Esophagus squamous epithelium (tissue), 5 donors: Measurements from ENCODE around the gene CAMK1G. TPM values are rescaled to one million over a fixed set of nuclear protein-coding genes. Genes with fewer than 3 reads are reported as not detected.

Experiments used
- DNase-seq: peaks from one replicate; lab custom pipeline; 2025; lab: John Stamatoyannopoulos, UW
- H3K27ac ChIP-seq, 4 donors: fragments of 200-600 bp; sonication (generic); one replicate each; pipeline ENCODE4 v1.5.1; 2016 to 2019; ENCODE audit warnings: mild to moderate bottlenecking in 1 of 4
- H3K27me3 ChIP-seq, 4 donors: fragments of 200-600 bp; sonication (generic); 1 replicate in 3 of 4; 2 replicates in 1 of 4; pipeline versions ENCODE4 v1.5.1 to v1.6.0; 2017 to 2021; ENCODE audit warnings: antibody characterized with exemption in 1 of 4
- H3K36me3 ChIP-seq, 3 donors: fragments of 200-600 bp; sonication (generic); one replicate each; pipeline ENCODE4 v1.5.1; 2016 to 2019
- H3K4me1 ChIP-seq, 3 donors: fragments of 200-600 bp; sonication (generic); one replicate each; pipeline ENCODE4 v1.5.1; 2017 to 2019
- H3K4me3 ChIP-seq, 4 donors: fragments of 200-600 bp; sonication (generic); 1 replicate in 3 of 4; 2 replicates in 1 of 4; pipeline ENCODE4 v1.5.1; 2016 to 2019; ENCODE audit warnings: mild to moderate bottlenecking in 2 of 4, moderate library complexity in 1 of 4
- H3K9me3 ChIP-seq, 3 donors: fragments of 200-600 bp; sonication (generic); one replicate each; pipeline ENCODE4 v1.5.1; 2016 to 2019
- CTCF ChIP-seq, 6 experiments: fragments of 450-650 bp in 4 of 6; fragments of 200-600 bp in 2 of 6; sonication (generic) in 2 of 6; IDR thresholded peaks; one replicate each; pipeline ENCODE4 v1.5.1; 2016 to 2019; ENCODE audit warnings: antibody characterized with exemption in 6 of 6, mild to moderate bottlenecking in 4 of 6, moderate library complexity in 4 of 6
- POLR2A ChIP-seq, 4 donors: fragments of 450-650 bp; IDR thresholded peaks; one replicate each; pipeline ENCODE4 v1.6.1; 2017; ENCODE audit warnings: antibody characterized with exemption in 4 of 4, mild to moderate bottlenecking in 4 of 4, moderate library complexity in 3 of 4
- WGBS, 2 donors: methylation state at CpG; one replicate each; pipeline ENCODE4 v1.1.5; 2018; 5-methylcytosine and 5-hydroxymethylcytosine counted together
- intact Hi-C: fragments of 100-400 bp; cut with DNase I; formaldehyde crosslinking; loops from one replicate; pipeline ENCODE4 v1.15.0; 2022
- total RNA-seq, 4 donors: library from RNA; depleted of rRNA; stranded (reverse); fragments of >200 nt; gene quantifications; one replicate each; pipeline ENCODE4 v1.1.0, GENCODE V29; 2016
- donor health status: DM: yes; HTN: yes; CAD: no.

The CAMK1G gene
- total RNA-seq, 4 donors from 2014 or later = 0.19 TPM; not detected in 3

DNA sequence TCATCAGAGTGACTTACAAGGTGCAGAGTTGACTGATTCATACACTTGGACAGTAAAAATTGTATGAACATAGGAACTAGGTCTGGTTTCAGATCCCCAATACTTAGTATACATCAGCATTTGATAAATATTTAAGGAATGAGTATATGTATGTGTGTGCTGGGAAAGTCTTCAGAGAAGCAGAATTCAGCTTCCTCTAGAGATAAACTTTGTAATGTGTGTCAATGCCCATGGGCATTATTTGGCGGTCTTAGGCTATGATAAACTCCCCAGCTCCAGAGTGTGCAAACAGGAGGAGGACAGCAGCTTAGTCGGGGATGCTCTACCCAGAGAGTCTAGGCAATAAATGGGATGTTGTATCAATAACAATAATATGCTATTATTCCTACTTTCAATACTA, 2.9 kb upstream of the CAMK1G start:
- Histone ChIP-seq H3K4me3 (no peak overlapping the region), H3K9me3 (no peaks in the 10 kb centered on the region), H3K36me3 (no peaks in the 10 kb centered on the region), H3K4me1 (peaks cover 3 to 20% (median 4%) of the 10 kb centered on the region in 3 donors), H3K27me3 (peaks cover 0 to 83% (median 3%) of the 10 kb centered on the region in 4 donors), H3K27ac (no peak overlapping the region)
- WGBS, 2 donors = 85 to 89% methylated on average over 2 of the region's 2 CpGs
- intact Hi-C loops = loop anchor here (5.0 kb wide), 2 partner anchors 107 to 162 kb away; no protein-coding TSS in a partner anchor
- TF ChIP-seq POLR2A (IDR thresholded peaks at IDR 0.05) (no peak), CTCF (IDR thresholded peaks at IDR 0.05) (no peak)
- DNase-seq = no peak

- Histone ChIP-seq H3K27me3 (peaks cover 0 to 89% (median 3%) of the 10 kb centered on the region in 4 donors), H3K27ac (no peak overlapping the region), H3K36me3 (no peaks in the 10 kb centered on the region), H3K9me3 (no peaks in the 10 kb centered on the region), H3K4me1 (peaks cover 7 to 21% (median 8%) of the 10 kb centered on the region in 3 donors), H3K4me3 (no peak overlapping the region)
- intact Hi-C loops = loop anchor here (5.0 kb wide), 2 partner anchors 103 to 158 kb away; no protein-coding TSS in a partner anchor
- no peak for DNase-seq
- TF ChIP-seq CTCF (IDR thresholded peaks at IDR 0.05) (no peak), POLR2A (IDR thresholded peaks at IDR 0.05) (no peak)
- 45 to 60% methylated on average over 13 of the region's 13 CpGs for WGBS, 2 donors
These were observed 738 bp downstream of the CAMK1G start for GRCh38 chr1:209584231-209584672.

DNA sequence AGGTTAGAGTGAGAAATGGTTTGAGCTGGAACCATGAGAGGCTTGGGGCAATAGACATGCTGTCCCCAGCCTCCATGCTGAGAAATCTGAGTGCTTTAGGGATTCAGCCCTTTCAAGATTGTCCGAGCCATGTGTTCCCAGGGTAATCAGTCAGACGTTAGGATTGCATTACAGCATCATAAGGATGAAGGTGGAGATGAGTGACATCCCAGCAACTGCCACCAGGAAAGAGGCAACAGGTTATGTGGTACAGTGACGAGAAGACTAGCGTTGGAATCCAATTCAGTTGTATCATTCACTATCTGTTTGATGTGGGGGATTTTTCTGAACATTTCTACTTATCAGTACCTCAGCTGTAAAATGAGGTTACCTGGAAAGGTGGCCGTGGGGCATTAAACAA, 1.7 kb downstream of the CAMK1G start:
- 23 to 35% methylated on average over 5 of the region's 5 CpGs for WGBS, 2 donors

DNA sequence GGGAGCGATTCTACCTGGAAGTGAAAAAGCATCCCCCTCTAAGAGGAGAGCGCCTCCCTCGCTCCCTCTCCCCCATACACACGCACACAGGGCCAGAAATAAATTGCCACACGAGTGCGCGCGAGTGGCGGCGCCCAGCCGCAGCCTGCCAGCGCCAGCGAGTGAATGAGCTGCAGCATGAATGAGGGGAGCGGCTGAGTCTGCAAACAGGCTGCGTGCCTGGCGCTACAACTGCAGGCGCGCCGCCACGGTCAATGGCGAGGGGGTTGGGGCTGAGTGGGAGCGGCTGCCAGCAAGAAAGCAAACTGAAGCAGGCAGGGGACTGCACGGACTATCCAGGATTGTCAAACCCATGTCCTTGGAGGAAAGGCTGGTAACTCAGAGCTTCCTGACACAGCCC, 2.2 kb downstream of the CAMK1G start:
- Histone ChIP-seq H3K4me3 (peak overlapping the region in 1 of 4 donors; percentile 2), H3K27me3 (peaks cover 0 to 74% (median 3%) of the 10 kb centered on the region in 4 donors), H3K4me1 (peaks cover 7 to 21% (median 8%) of the 10 kb centered on the region in 3 donors), H3K36me3 (no peaks in the 10 kb centered on the region), H3K9me3 (no peaks in the 10 kb centered on the region), H3K27ac (no peak overlapping the region)
- no peak for TF ChIP-seq POLR2A (IDR thresholded peaks at IDR 0.05)
- 2 to 38% methylated on average over 1 to 10 of the region's 23 CpGs for WGBS, 2 donors
- intact Hi-C loops = no loop called here
- no peak for DNase-seq

More for the DNA sequence above, 1.7 kb downstream of the CAMK1G start:
- no peaks in the 10 kb centered on the region for H3K36me3 ChIP-seq
- H3K9me3 ChIP-seq = no peaks in the 10 kb centered on the region
- TF ChIP-seq POLR2A (IDR thresholded peaks at IDR 0.05) (no peak), CTCF (IDR thresholded peaks at IDR 0.05) (no peak)
- H3K4me1 ChIP-seq = peaks cover 7 to 21% (median 8%) of the 10 kb centered on the region in 3 donors
- intact Hi-C loops = no loop called here
- no peak overlapping the region for H3K27ac ChIP-seq
- no peak for DNase-seq
- peak overlapping the region in 1 of 4 donors; percentile 2 for H3K4me3 ChIP-seq
- peaks cover 0 to 79% (median 3%) of the 10 kb centered on the region in 4 donors for H3K27me3 ChIP-seq

GRCh38 chr1:209586221-209586740, 2.8 kb downstream of the CAMK1G start:
- H3K27me3 ChIP-seq = peaks cover 0 to 69% (median 3%) of the 10 kb centered on the region in 4 donors
- WGBS, 2 donors = 44 to 56% methylated on average over 3 to 4 of the region's 4 CpGs

More at GRCh38 chr1:209586221-209586740, 2.8 kb downstream of the CAMK1G start:
- no peaks in the 10 kb centered on the region for H3K36me3 ChIP-seq
- no peak overlapping the region for H3K27ac ChIP-seq
- no peaks in the 10 kb centered on the region for H3K9me3 ChIP-seq
- H3K4me3 ChIP-seq = no peak overlapping the region
- intact Hi-C loops = no loop called here
- peaks cover 7 to 21% (median 8%) of the 10 kb centered on the region in 3 donors for H3K4me1 ChIP-seq
- TF ChIP-seq POLR2A (IDR thresholded peaks at IDR 0.05) (no peak), CTCF (IDR thresholded peaks at IDR 0.05) (no peak)
- no peak for DNase-seq
